Esophagus muscularis mucosa (tissue), 4 donors: ENCODE data around the gene INPP5A. TPM values are rescaled to one million over a fixed set of nuclear protein-coding genes. Genes with fewer than 3 reads are reported as not detected.

Experiments used
- DNase-seq: peaks from one replicate; pipeline ENCODE4 v3.0.0-alpha.2; 2017; ENCODE audit errors: extremely low spot score
- H3K27ac ChIP-seq, 4 donors: fragments of 200-600 bp; sonication (generic); replicated peaks in 1 of 4; 1 replicate in 3 of 4; 2 replicates in 1 of 4; pipeline ENCODE4 v1.5.1; 2016 to 2019; ENCODE audit warnings: mild to moderate bottlenecking in 1 of 4
- H3K27me3 ChIP-seq, 4 donors: fragments of 200-600 bp; sonication (generic); one replicate each; pipeline versions ENCODE4 v1.5.1 to v1.6.0; 2016 to 2019
- H3K36me3 ChIP-seq, 4 donors: fragments of 200-600 bp; sonication (generic); one replicate each; pipeline ENCODE4 v1.5.1; 2016 to 2019
- H3K4me1 ChIP-seq, 4 donors: fragments of 200-600 bp; sonication (generic); one replicate each; pipeline ENCODE4 v1.5.1; 2016 to 2019
- H3K4me3 ChIP-seq, 4 donors: fragments of 200-600 bp; sonication (generic); 1 replicate in 2 of 4; 2 replicates in 2 of 4; pipeline ENCODE4 v1.5.1; 2016 to 2019; ENCODE audit warnings: mild to moderate bottlenecking in 4 of 4, moderate library complexity in 1 of 4
- H3K9me3 ChIP-seq, 4 donors: fragments of 200-600 bp; sonication (generic); 1 replicate in 3 of 4; 2 replicates in 1 of 4; pipeline ENCODE4 v1.5.1; 2016 to 2019
- CTCF ChIP-seq, 3 experiments: fragments of 200-600 bp in 2 of 3; fragments of 450-650 bp in 1 of 3; sonication (generic) in 2 of 3; IDR thresholded peaks; one replicate each; pipeline ENCODE4 v1.5.1; 2017 to 2019; ENCODE audit warnings: antibody characterized with exemption in 3 of 3, mild to moderate bottlenecking in 2 of 3, moderate library complexity in 1 of 3
- EP300 ChIP-seq: sonication (generic); formaldehyde crosslinking; IDR thresholded peaks from one replicate; pipeline ENCODE4 v1.6.1; 2017; ENCODE audit warnings: antibody characterized with exemption
- POLR2A ChIP-seq: fragments of 450-650 bp; IDR thresholded peaks from one replicate; pipeline ENCODE4 v1.6.1; 2017; ENCODE audit warnings: antibody characterized with exemption, moderate library complexity, mild to moderate bottlenecking, low read depth
- POLR2AphosphoS5 ChIP-seq, 2 donors: sonication (generic); formaldehyde crosslinking; IDR thresholded peaks; one replicate each; pipeline ENCODE4 v1.6.1; 2017; ENCODE audit warnings: antibody characterized with exemption in 2 of 2
- WGBS: methylation state at CpG from one replicate; pipeline ENCODE4 v1.1.5; 2018; 5-methylcytosine and 5-hydroxymethylcytosine counted together
- intact Hi-C: fragments of 100-400 bp; cut with DNase I; formaldehyde crosslinking; loops from one replicate; pipeline ENCODE4 v1.15.1; 2023
- total RNA-seq, 4 donors: library from RNA; depleted of rRNA; stranded (reverse); fragments of >200 nt; gene quantifications; one replicate each; pipeline versions ENCODE4 v1.1.0 to v1.2.1, GENCODE V29; 2016

INPP5A gene
- total RNA-seq, 4 donors from 2014 or later: 234 to 301 (median 245) TPM

GRCh38 chr10:132735341-132735775 is 197.8 kb downstream of the INPP5A start:
- Histone ChIP-seq H3K27ac (no peak overlapping the region), H3K4me1 (peaks cover 0 to 4% (median 0%) of the 10 kb centered on the region in 4 donors), H3K27me3 (no peaks in the 10 kb centered on the region), H3K36me3 (peaks cover 0 to 75% (median 43%) of the 10 kb centered on the region in 4 donors), H3K9me3 (no peaks in the 10 kb centered on the region), H3K4me3 (no peak overlapping the region)
- intact Hi-C loops: no loop called here
- no peak for TF ChIP-seq CTCF (IDR thresholded peaks at IDR 0.05)
- TF ChIP-seq EP300: no peak
- TF ChIP-seq POLR2A: no peak
- TF ChIP-seq POLR2AphosphoS5 (IDR thresholded peaks at IDR 0.05): no peak
- no peak for DNase-seq
- 93% methylated on average over 17 of the region's 19 CpGs for WGBS

- H3K27me3 ChIP-seq: no peaks in the 10 kb centered on the region
- intact Hi-C loops: no loop called here
- TF ChIP-seq CTCF (IDR thresholded peaks at IDR 0.05): no peak
- no peak for TF ChIP-seq EP300
- no peak for TF ChIP-seq POLR2AphosphoS5 (IDR thresholded peaks at IDR 0.05)
- TF ChIP-seq POLR2A: no peak
- H3K4me3 ChIP-seq: no peak overlapping the region
- no peaks in the 10 kb centered on the region for H3K9me3 ChIP-seq
- DNase-seq: no peak
- peaks cover 3 to 71% (median 41%) of the 10 kb centered on the region in 4 donors for H3K36me3 ChIP-seq
- WGBS: 87% methylated on average over 22 of the region's 24 CpGs
- H3K4me1 ChIP-seq: peaks cover 0 to 4% (median 0%) of the 10 kb centered on the region in 4 donors
- H3K27ac ChIP-seq: no peak overlapping the region
These were observed 198.4 kb downstream of the INPP5A start for GRCh38 chr10:132735923-132736391.

GRCh38 chr10:132737390-132738048 is 199.9 kb downstream of the INPP5A start:
- no peaks in the 10 kb centered on the region for H3K27me3 ChIP-seq
- no peaks in the 10 kb centered on the region for H3K9me3 ChIP-seq
- peaks cover 0 to 4% (median 0%) of the 10 kb centered on the region in 4 donors for H3K4me1 ChIP-seq
- TF ChIP-seq CTCF (IDR thresholded peaks at IDR 0.05) (no peak), EP300 (no peak), POLR2AphosphoS5 (IDR thresholded peaks at IDR 0.05) (no peak), POLR2A (no peak)
- H3K36me3 ChIP-seq: peaks cover 8 to 74% (median 45%) of the 10 kb centered on the region in 4 donors
- intact Hi-C loops: no loop called here
- H3K4me3 ChIP-seq: no peak overlapping the region
- no peak for DNase-seq
- WGBS: 88% methylated on average over 14 of the region's 16 CpGs
- no peak overlapping the region for H3K27ac ChIP-seq

GRCh38 chr10:132738454-132739224 is 201.1 kb downstream of the INPP5A start:
- WGBS: 81% methylated on average over 22 of the region's 25 CpGs
- Histone ChIP-seq H3K4me1 (peaks cover 0 to 4% (median under 1%) of the 10 kb centered on the region in 4 donors), H3K27ac (no peak overlapping the region), H3K9me3 (no peaks in the 10 kb centered on the region), H3K4me3 (no peak overlapping the region), H3K27me3 (no peaks in the 10 kb centered on the region), H3K36me3 (peaks cover 8 to 68% (median 39%) of the 10 kb centered on the region in 4 donors)
- DNase-seq: no peak
- intact Hi-C loops: no loop called here
- TF ChIP-seq CTCF (IDR thresholded peaks at IDR 0.05): no peak
- TF ChIP-seq POLR2A: no peak
- no peak for TF ChIP-seq EP300
- no peak for TF ChIP-seq POLR2AphosphoS5 (IDR thresholded peaks at IDR 0.05)
